Stimulated activated CD4-positive, alpha-beta T cell treated with anti-CD3 and anti-CD28 coated beads, Interleukin-1b, Interleukin-23, amount 100 ng/mL, for 1 hour (primary cell): ENCODE data around the gene GDF10.

Experiments used
- DNase-seq, 2 donors: peaks; one replicate each; pipeline ENCODE4 v3.0.0-alpha.2; 2020; ENCODE audit warnings: low read depth in 2 of 2

Gene GDF10

DNA sequence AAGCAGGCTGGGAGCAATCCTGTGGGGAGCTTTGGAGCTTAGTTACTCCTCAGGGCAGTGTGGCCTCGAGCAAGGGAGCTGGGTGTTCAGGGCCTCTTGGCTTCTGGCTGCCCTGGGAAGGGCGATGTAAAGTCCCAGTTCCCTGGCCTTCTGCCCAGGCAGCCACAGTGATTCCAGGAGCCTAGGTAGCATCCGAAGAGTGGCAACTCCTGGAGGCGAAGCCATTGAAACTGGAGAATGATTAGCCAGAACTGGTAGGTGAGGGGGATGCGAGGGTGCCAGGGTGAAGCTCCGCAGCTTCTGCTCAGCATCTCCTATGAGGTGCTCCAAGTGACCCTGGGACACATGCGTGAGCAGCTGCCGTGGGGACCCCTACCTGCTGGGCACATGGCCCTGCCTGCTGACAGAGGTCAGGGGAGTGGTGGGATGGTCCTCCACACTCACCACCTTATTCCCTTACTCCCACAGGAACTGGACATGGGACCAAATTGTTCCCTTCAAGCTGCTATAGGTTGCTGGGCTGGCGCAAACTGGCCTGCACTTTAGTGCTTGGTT is 14.5 kb downstream of the GDF10 start:
- no peak for DNase-seq

DNA sequence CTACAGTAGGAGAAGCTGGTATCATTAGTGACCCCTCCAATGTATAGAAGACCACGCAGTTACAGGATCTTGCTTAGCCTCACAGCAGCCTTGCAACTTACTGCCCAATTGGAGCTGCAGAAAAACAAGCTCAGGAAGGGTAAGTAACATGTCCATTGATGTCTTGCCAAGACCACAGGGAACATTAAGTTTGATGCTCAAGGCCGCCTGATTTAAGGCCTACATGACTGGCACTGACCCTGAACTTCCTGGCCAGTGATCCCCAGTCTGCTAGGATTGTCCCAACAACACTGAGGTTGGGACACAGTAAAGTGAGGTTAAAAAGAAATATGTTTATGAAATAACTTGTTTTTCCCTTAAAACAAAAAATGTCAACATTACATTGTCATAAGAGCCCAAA is 15.4 kb downstream of the GDF10 start:
- DNase-seq = no peak

DNA sequence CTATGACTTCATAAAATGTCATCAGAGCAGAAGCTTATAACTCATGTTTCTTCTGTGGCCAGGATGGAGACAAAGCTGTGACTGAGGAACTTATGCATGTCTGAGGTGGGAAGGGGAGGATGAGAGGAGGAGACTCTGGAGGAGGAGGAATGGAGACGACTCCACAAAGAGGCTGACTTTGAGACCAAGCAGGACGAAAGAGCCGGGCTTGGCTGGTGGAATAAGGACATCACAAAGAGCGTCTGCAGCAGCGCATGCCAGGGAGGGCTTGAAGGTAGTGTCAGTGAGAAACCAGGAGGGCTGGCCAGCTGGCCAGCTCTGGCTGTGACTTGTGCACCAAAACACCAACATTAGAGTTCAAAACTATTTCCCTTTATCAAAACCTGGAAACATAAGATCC is 16.1 kb downstream of the GDF10 start:
- no peak for DNase-seq

DNA sequence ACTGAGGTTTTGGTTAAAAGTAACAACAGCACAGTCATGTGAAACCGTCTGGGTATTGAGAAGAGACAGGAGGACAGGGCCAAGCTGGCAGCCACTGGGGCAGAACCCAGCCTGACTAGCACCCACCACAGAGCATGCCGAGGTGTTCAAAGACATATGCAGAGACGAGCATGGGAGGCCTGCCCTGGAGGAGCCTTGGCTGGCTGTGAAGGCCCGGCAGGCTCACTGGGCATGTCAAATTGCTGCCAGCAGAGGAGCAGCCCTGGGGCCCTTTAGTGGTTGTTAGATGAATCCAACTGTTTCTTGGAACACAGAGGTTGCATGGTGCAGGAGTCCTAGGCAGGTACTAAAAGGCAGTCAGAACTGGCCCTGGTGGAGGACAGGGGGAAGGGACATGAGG is 17.3 kb downstream of the GDF10 start:
- no peak for DNase-seq

DNA sequence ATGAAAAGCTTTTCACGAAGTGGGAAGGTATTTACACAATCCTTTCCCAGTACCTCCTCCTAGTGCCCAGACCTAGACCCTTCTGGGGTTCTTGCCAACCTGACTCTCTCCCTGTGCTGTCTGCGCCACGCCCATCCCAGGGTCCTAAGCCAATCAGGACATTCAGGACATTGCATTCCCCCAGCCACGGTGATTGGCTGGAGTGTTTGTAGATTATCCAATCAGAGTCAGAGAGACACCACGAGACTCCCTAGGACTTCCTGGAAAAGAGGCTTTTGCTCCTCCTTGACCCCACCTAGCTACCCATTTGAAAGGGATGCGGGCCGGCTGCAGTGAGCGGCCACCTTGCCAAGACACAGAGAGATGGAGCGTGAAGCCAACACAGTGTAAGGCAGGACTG is 18.7 kb downstream of the GDF10 start:
- no peak for DNase-seq

DNA sequence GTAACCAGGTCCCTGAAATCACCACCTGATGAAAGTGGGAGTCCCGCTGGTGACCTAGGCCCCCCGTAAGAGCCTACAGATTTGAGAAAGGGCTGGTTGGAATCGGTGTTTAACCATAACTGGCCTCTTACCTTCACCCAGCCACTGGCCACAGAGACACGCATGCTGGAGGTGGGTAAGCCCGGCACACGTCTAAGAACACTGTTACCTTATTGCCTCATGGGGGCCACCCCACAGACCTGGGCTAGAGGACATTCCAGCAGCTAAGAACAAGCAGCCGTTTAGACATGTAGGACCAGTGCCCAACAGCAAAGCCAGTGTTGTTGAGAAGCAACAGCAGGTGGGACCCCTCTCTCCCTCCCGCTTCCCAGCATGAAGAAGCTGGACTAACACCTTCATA is 19.8 kb downstream of the GDF10 start:
- no peak for DNase-seq

DNA sequence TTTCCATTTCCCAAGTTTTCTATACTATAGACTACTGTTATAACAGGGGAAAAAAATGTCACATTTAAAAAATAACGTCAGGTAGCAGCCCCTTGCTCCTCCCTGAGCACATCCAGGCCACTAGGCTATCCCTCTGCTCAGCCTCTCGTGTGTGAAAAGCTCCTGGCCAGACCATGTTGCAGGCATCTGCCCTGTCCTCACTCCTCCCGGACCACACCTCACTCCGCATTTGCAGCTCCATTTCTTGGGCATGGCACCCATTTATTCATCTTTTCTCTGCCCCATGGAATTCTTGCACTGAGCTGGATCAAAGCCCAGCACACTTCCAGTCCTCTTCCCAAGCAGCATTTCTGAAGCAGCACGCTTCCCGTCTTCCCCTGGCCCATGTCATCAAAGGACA is 20.8 kb downstream of the GDF10 start:
- DNase-seq = no peak

DNA sequence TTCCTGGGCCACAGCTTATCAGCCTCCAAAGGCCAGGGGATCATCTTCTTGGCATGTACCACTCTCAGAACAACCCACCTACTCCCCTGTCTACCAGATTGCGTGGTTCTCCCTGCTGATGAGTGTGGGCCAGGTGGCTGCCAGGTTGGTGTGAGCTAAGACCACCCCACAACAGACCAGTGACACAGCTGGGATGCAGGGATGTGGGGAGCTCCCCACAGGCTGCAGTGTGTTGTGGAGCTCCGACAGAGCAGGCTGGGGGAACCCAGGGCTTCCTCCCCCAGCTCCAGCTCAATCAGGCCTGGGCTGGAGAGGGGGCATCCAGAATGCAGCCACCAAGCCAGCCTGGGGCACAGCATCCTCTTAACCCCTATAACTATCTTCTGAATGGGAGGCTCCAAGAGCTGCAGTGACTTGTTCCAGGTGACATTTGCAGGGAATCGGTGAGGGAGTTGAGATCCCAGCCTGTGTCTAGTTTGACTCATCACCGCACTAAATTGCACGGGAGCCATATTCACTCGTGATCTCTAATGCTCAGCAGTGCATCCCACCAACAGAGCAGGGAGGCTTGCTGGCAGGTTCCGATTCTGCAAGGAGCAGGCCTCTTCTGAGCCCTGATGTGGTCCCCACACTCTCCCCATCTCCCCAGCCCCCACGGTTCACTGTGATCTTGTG is 21.7 kb downstream of the GDF10 start:
- no peak for DNase-seq

DNA sequence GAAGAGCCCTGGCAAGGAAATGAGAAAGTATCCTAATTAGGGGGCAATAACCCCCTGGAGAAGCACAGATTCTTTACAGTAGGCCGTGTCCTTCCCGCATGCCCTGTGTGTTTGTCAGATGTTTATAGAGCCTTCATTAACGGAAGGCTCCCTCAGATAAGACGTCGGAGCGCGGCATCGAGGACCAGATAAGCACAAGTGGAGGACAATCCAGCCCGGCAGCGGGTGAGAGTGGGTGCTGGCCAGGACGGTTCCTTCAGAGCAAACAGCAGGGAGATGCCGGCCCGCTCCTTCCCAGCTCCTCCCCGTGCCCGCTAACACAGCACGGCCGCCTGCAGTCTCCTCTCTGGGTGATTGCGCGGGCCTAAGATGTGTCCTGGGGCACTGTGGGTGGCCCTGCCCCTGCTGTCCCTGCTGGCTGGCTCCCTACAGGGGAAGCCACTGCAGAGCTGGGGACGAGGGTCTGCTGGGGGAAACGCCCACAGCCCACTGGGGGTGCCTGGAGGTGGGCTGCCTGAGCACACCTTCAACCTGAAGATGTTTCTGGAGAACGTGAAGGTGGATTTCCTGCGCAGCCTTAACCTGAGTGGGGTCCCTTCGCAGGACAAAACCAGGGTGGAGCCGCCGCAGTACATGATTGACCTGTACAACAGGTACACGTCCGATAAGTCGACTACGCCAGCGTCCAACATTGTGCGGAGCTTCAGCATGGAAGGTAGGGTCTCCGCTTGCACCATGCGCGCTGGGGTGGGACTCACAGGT is 22.5 kb downstream of the GDF10 start, which contains the start of gene GDF2:
TSS of gene GDF2 (plus strand) at position 155 of the 762 bp plus-strand sequence. CDS start at position 370, 215 bp downstream.
- DNase-seq = no peak

DNA sequence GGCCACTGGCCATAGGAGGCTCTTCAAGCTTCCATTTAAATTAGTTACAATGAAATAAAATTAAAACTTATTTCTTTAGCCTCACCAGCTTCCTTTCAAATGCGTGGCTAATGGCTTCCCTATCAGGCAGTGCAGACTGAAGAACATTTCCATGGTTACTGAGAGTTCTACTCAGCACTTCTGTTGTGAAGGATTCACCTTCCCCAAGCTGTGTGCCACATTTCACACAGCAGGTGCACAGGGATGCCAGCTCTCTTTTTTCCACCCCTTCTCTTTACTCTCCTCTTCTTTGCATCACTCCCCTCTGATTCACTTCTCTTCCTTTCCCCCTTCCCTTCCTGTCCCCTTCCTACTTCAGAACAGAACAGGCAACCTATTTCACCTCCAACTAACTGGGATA is 23.1 kb downstream of the GDF10 start:
- DNase-seq = no peak

DNA sequence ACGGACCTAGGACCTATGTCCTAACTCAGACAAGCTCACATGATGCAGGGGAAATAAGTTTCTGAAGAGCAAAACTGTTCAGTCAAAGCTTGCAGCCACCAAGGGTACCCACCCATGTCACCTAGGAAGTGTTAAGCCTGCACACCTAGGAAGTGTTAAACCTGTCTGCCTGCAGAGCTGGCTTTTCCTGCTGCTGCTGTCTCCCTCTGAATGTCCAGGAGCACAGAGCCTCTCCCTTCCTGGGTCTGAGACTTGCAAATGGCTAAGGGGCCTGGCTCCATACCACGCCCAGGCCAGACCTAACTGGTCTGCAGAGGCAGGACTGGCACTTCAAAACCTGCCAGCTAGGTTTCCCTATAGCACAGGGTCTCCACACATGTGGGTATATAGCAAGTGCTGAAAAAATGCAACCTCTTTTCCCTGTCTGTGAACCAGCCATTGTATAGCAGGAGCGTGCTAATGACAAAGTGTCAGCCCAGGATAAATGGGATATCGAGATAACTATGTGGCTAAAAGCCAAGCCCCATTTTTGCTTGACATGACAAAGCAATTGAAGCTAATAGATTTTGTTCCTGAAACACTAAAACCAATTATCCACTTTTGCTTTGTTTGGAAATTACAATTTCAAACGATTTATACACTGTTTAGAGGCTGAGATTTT is 23.8 kb downstream of the GDF10 start:
- no peak for DNase-seq

DNA sequence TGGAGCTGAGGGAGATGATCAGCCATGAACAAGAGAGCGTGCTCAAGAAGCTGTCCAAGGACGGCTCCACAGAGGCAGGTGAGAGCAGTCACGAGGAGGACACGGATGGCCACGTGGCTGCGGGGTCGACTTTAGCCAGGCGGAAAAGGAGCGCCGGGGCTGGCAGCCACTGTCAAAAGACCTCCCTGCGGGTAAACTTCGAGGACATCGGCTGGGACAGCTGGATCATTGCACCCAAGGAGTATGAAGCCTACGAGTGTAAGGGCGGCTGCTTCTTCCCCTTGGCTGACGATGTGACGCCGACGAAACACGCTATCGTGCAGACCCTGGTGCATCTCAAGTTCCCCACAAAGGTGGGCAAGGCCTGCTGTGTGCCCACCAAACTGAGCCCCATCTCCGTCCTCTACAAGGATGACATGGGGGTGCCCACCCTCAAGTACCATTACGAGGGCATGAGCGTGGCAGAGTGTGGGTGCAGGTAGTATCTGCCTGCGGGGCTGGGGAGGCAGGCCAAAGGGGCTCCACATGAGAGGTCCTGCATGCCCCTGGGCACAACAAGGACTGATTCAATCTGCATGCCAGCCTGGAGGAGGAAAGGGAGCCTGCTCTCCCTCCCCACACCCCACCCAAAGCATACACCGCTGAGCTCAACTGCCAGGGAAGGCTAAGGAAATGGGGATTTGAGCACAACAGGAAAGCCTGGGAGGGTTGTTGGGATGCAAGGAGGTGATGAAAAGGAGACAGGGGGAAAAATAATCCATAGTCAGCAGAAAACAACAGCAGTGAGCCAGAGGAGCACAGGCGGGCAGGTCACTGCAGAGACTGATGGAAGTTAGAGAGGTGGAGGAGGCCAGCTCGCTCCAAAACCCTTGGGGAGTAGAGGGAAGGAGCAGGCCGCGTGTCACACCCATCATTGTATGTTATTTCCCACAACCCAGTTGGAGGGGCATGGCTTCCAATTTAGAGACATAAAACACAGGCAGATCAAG is 25.6 kb downstream of the GDF10 start:
- no peak for DNase-seq

DNA sequence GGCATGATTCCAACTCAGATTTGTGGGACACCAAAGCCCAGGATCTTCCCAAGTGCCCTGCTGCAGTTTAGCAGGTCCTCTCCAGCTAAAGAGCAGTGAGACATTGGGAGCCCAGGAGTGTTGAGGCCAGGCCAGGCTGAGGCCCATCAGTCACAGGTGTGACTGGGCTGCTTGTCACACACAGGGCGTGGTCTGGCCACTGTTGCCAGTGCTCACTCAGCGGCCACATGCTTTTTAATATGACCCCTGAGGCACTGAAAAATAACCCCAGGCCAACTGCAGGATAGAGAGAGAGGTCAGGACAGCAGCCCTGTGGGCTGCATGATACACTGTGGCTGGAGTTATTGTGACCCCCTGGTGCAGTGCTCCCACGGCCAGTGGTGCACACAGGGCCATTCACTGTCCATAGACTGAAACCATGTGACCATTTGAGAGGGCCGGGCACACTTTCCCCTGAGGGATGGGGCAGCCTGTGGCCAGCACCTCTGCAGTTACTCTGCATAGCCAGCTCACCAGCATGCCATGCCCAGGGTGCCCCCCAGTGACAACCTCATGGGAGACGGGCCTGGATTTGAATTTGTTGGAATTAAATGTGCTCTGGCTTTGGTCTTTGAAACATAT is 26.4 kb downstream of the GDF10 start:
- no peak for DNase-seq

DNA sequence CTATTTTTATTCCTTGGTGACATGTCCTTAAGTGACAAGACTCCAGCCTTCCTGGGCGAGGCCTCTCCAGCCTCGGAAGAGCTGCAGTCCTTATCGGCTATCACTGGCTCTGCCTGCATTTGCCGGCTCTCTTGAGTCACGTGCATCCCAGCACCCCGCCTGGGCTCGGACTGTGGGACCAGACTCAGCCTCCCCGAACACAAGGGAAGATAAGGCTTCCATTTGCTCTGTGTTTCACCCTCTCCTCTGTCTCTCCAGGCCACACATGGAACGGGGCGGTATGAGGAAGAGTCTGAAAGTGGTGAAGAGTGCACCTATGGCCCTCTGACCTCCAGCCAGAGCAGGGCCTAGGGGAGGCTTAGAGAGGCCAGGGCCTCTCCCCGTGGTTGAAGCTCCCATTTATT is 26.9 kb downstream of the GDF10 start:
- no peak for DNase-seq

DNA sequence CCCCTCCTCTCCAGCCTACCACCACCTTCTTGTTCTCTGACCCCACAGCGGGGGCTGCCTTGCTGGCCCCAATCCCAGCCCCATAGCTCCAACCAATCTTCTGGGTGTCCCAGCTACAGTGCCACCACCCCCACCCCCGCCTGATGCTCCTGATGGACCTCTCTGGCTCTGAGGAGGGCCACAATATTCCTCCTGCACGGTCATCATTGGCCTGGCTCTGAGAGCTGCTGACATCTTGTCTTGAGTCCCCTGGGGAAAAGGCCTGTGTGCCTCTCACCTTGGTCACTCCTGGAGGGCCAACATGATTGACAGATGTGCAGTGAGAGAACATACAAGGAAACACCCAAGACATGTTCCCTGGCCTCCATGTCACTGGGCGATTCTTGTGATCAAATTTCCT is 29.9 kb downstream of the GDF10 start:
- DNase-seq = no peak

DNA sequence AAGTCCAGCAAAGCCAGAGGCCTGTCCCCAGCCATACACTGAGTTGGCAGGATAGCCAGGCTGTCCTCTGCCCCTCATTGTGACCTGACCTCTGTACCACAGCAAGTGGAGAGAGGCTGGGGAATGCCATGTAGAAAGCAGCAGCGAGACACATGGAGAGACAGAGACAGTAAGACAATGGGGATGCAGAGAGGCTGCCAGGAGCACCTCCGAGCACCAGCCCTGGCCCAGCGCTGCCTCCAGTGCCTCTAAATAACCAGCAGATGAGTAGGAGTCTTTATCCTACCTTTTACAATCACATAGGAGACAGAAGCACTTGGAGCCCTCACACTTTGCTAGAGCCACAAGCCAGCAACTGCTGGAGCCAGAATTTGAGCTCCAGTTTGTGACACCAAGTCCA is 30.4 kb downstream of the GDF10 start:
- DNase-seq = no peak

DNA sequence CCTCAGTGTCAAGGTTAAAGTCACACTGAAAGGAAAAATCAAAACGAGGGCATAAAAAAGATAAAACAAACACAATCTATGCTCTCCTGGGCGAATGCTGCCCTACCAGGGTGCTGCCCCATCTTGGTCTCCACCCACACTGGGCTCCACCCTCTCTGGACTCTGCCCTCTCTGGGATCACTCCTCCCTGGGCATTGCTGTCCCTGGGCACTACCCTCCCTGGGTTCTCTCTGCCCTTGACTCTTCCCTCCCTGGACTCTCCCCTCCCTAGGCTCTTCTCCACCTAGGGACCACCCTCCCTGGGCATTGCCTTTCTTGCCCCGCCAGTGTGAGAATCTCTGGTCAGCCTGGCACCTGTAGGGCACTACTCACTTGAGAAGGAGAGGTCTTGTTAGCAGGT is 30.8 kb downstream of the GDF10 start:
- DNase-seq = no peak

DNA sequence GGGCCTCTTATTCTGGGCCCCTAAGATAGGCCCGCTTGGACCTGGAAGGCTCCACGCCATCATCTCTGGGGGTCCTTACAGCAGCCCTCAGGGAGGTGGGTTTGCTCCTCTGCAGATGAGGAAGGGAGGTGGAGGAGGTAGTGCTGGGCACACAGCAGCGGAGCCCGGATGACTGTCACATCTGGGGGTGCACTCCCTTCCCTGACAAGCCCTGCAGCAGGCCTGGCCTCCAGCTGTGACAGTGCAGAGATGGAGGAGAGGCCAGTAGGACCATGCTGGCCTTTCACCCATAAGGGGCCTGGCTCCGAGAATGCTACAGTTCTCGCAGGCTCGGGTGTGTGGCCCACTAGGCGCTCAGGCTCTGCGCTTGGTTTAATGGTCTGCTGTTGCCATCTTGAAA is 31.5 kb downstream of the GDF10 start:
- no peak for DNase-seq

DNA sequence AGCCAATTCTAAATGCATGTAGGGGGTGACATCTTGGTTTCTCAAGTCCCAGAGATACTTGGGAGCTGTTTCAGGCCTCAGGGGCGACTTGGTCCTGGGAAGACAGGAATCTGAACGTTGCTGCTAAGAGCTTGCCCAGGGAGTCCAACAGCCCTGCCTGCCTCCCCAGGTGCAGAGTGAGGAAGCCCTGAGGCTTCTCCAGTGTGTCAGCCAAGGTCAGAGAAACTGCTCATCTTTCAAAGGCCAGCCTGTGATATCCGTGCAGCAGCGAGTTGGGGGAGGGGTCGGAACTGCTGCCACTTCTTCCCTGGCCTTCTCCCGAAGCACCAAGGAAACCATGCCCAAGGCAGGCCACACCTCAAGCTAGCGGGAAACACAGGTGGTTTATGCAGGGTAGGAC is 32.0 kb downstream of the GDF10 start:
- no peak for DNase-seq

DNA sequence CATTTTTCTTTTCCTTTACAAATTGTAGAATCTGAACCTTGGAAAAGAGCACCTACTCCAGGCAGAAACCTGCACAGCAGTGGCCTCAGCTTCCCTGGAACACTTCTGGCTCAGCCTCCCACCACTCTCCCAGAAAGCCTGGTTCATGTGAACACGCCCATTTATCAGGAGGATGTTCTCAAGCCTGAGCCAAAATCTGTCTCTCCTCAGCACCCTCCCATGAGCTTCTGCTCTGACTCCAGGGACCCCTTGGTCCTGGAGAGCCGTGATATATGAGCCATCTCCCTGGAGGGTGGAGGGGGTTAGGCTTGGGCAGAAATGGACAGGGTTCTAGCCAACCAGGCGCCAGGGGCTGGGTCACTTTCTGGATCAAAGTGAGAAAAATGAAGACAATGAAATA is 32.4 kb downstream of the GDF10 start:
- no peak for DNase-seq

DNA sequence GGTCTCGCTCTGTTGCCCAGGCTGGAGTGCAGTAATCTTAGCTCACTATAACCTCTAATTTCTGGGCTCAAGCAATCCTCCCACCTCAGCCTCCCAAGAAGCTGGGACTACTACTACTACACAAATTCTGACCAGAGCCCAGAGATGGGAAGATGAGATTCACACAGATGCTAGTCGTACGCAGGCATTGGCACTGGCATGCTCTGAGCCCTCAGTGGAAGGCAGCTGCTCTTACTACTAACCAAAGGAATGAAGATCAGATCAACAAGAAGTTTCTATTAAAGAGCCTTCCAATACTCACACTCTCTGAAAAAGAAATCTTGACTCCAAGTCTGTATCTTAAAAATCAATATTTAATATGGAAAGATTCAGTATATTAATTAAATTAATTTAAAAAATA is 32.9 kb downstream of the GDF10 start:
- no peak for DNase-seq
